HG03571 (cell line): ENCODE data around the gene BRINP3.

Experiments used
- ATAC-seq: cut with Tn5 transposase; IDR thresholded peaks from one replicate; pipeline ENCODE4 v1.9.1; 2021; ENCODE audit not compliant: unreplicated experiment

BRINP3 gene

DNA sequence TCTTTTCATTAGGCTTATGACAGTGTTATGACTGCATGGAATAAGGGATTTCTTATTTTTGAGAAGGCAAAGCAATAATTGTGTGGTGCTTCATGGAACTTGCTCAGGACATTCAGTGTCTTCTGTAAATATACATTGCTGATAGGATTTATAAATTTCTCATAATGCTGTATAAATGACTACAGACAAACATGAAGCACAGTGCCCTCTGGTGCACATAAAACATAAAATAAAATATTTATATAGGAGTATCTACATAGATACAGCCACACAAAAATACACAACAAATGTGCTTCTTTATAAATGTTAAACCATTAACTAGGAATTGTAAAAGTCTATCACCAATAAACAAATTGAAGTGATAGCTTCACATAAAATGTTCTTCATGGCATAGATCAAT, 24.1 kb downstream of the BRINP3 start:
- ATAC-seq, result no peak

DNA sequence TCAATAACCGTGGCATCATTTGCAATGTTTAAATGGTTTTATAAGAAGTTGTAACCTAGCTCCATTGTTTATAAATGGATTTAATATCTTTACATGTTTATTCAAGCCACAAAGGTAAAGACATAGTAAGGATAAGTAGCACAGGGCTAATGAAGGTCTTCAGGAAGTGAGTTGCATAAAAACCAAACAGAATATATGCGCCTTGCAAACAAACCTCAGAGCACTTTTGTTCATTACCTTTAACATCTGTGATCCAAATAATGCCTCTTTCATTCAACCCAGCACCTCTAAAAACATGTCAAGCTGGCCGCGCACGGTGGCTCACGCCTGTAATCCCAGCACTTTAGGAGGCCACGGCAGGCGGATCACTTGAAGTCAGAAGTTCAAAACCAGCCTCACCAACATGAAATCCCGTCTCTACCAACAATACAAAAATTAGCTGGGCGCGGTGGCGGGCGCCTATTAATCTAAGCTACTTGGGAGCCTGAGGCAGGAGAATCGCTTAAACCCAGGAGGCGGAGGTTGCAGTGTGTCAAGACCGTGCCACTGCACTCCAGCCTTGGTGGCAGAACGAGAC, 25.3 kb downstream of the BRINP3 start:
- no peak for ATAC-seq

DNA sequence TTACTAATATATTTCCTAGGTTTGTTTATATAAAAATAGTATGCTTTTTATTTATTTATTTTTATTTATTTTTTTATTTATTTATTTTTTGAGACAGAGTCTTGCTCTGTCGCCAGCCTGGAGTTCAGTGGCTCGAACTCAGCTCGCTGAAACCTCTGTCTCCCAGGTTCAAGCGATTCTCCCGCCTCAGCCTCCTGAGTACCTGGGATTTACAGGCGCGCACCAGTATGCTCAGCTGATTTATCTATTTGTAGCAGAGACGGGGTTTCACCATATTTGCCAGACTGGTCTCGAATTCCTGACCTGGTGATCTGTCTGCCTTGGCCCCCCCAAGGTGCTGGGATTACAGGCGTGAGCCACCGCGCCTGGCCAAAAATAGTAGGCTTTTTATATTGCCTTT, 33.2 kb downstream of the BRINP3 start:
- no peak for ATAC-seq

DNA sequence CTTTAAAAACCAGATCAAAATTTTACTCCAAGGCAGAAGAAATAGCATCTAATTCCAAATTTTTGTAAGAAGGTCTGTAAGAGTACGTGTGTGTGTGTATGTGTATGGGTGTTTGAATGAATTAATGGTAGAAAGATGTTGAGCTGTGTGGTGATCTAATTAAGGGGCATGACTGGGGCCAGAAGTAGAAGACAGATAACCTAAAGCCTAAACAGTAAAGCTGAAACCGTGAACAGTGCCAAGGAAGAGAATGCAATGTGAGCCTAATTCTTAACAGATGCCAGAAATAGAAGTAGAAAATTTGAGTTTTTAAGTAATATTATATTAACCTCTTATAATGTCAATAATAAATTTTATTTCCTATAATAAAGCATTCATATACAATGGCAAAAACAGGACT, 38.2 kb downstream of the BRINP3 start:
- no peak for ATAC-seq

DNA sequence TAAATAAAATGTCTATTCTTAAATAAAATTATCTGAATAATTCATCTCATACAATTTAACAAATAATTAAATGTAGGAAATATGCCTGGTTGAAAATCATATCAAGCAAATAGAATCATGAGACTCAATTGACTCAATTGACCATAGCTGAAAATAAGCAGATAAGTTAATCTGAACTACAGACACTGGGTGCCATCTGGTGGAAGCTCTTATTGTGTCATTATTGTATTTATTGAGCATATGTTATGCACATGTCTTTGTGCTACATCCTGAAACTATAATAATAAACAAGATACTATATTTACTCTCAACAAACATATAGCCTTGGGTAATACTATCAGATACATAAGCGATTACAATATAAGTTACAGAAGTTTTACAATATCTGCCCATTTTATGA, 41.0 kb downstream of the BRINP3 start:
- ATAC-seq, result no peak

DNA sequence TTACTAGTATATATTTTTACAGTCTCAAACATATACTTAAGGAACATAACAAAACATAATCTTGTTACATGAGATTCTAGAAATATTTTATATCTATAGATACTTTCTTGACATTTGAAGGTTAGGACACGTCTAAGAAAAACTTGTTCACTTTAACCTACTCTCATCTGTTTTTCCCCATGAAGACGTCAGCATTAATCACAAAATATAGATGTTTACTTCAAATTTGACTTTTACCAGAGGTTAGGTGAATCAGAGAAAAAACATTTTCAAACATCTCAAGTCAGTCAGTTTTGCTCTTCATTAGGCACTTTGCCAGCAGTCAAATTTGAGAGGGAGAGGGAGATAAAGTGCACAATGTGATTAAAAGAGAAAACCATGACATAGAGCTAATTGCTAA, 47.7 kb downstream of the BRINP3 start:
- no peak for ATAC-seq

DNA sequence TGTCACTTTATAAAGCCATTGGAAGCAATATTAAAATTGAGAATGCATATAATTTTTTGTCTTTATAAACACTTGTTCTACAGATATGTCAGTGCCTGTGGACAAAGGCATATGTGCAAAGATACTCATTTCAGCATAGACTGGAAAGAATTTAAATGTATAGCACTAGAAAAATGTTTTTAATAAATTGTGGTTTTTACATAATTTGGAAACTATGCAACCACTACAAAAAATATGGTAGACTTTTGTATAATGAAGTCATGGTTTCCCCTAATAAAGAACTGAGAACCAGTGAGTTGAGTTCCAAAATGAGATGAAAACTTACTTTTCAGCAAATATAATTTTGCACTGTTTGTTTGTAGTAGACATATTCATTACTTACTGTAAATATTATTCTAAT, 48.5 kb downstream of the BRINP3 start:
- no peak for ATAC-seq

DNA sequence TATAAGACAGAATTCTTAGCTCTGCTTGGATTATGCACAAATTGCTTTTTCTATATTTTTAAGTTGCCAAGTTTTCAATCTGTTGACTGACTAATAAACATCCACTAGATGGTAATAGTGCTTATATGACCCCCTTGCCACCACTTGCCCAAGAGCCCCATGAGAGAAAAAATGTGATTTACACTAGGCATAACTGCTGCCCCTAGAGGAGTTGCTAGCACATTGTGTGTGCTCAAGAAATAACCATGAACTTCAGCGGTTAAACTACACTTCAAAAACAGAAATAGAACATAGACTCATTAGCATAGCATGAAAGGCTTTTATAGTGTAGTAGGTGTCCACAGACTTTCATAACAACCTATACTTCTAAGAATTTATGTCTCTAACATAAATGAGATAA, 61.4 kb downstream of the BRINP3 start:
- no peak for ATAC-seq

DNA sequence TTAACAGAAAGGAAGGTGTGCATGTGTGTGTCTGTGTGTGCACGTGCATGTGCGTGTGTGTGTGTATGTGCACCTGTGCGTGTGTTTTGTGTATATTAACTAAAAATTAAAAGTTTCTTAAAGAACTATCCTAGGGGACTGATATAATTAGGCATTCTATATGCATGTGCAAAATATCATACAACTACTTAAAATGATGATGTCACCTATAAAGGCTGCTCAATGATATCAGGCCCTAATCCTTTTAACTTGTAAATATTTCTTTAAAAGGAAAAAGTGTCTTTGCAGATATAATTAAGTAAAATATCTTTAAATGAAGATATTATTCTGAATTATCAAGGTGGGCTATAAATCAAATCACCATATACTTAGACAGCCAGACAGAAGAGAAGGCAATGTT, 64.5 kb downstream of the BRINP3 start:
- no peak for ATAC-seq

DNA sequence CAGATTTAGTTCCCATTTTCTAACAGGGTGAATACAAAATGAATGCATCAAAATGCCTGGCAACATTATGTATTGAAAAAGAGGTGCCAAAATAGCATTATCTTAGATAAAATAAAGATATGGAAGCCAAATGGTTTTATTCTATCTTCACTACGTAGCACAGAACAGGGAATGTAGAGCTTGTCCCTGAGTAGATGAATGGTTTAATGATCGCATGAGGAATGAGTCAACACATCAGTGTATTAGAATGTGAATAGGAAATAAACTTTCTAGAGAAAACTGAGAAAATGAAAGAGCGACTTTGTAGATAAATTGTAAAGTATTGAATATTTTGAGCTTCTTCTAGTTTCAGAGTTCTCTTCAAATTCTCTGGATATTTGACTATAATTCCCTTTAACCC, 74.3 kb downstream of the BRINP3 start:
- no peak for ATAC-seq

DNA sequence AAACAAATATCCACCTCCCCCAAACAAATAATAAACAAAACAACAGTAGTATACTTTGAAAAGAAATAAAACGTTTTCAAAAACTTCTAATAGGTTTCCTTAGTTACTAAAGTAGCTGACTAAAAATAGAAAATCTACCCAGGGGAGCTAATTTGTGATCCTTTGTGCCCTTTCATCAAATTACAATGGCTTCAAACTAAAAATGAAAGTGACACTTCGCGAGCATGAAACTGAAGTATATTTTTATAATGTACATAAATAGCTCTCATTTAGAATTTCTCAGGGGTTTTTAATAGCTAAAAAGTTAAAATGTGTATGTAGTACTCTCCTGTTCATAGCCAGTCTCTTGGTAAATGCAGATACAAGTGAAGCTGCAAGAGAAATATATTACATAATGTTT, 78.4 kb downstream of the BRINP3 start:
- no peak for ATAC-seq

DNA sequence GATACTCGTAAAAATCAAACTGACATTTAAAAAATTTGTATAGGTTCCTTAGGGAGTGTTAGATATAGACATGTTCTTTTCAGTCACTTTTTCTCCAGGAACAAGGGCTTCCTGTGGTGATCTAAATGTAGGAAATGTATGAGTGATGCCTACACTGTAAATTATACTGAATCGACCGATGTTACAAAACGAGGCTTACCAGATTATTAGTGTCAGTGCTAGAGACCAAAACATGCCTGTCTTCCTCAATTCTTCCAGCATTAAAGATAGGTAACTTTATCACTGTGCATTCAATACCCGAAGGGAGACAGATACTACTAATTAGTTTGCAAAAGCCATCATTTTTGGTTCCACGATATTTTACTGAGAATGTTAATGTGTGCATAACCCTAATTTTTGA, 86.1 kb downstream of the BRINP3 start:
- ATAC-seq, result no peak

DNA sequence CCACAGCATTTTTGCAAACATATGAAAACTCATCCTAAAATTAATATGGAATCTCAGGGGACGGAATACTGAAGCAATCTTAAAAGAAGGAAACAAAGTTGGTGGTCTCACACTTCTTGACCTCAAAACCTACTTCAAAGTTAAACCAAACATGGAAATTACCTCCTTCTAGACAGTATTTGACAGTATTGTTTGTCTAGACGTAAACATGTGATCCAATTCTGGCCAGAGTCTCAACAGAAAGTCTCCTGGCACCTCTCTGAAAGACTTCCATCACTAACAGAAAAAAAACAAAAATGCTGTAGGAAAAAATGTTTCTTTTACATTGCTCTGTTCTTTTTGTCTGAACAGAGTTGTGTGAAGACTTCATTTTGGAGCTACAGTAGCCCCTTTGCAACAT, 99.7 kb downstream of the BRINP3 start:
- no peak for ATAC-seq

DNA sequence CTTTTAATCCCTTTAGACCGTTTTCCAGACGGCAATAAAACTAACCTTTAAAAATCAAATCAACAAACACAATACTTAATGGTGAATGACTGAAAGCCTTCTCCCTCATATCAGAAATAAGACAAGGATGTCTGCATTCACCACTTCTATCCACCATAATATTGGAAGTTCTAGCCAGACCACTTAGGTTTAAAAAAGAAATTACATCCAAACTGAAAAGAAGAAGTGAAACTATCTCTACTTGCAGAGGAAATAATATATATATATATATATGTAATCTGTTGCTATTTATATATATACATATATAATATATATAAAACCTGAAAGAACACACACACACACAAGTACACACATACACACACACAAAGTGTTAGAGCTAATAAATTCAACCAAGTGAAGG, 100.4 kb downstream of the BRINP3 start:
- ATAC-seq, result no peak

DNA sequence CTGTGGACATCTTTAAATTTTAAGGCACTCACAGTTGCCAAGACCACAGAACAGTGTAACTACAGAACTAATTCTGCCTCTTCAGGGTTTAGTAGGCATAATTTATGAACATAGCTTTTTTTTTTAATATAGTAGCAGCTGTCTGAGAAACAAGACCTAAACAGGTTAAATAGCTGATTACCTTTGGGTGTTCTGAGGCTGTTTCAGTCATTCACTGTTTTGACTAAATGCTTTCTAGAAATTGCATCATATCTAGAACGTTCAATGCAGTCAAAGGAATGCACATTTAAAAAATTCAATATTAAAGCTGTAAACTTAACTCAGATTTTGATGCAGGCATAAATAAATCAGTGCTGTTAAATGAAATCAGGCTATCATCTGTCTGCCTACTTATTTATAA, 101.6 kb downstream of the BRINP3 start:
- ATAC-seq, result no peak

DNA sequence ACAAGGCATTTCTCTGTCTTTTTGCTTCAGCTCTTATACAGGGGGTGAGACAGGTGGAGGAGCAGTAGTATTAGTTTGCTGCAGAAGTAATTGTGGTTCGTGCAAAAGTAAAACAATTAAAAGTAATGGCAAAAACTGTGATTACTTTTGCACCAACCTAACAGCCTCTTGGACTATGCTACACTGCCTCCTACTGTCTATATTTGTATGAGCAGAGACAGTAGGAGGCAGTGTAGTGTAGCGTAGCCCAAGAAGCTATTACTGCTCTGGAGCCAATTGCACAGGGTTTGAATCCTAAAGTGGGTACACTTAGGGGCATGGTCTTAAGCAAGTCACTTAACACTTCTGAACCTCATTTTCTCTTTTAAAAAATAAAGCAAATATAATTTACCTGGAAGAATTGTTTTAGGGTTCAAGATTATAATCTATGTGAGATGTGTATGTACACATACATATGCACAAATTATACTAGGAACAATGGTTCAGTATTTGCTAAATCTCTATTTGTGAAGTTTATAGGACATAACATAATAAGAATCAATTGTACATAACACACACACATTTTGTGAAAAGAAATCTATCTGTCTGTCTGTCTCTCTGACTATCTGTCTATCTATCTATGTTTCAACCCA, 103.8 kb downstream of the BRINP3 start:
- peak; percentile 47 for ATAC-seq

DNA sequence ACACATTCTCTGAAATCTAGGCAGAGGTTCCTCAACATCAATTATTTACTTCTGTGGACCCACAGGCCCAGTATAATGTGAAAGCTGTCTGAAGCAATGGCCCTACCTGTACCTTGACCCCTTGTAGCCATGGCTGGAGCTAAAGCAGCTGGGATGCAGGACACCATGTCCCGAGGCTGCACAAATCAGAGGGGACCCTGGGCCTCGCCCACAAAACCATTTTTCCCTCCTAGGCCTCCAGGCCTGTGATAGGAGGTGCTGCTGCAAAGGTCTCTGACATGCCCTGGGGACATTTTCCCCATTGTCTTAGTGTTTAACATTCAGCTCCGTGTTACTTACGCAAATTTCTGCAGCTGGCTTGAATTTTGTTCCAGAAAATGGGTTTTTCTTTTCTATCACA, 110.5 kb downstream of the BRINP3 start:
- no peak for ATAC-seq

DNA sequence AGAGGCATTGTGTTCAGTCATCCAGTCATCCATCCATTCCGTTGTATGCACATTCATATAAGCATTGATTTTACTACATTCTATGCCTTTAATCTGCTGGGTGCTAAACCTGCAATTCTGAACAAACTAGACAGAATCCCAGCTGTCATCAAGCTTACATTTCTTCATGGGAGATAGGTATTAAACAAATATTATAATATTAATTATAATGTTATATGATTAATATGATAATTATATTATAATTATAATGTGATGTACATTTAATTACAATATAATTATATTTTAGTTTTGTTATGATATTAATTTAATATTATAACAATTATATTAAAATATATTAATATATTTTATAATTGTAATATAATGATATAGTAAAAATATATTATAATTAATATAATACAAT, 112.4 kb downstream of the BRINP3 start:
- ATAC-seq, result no peak

DNA sequence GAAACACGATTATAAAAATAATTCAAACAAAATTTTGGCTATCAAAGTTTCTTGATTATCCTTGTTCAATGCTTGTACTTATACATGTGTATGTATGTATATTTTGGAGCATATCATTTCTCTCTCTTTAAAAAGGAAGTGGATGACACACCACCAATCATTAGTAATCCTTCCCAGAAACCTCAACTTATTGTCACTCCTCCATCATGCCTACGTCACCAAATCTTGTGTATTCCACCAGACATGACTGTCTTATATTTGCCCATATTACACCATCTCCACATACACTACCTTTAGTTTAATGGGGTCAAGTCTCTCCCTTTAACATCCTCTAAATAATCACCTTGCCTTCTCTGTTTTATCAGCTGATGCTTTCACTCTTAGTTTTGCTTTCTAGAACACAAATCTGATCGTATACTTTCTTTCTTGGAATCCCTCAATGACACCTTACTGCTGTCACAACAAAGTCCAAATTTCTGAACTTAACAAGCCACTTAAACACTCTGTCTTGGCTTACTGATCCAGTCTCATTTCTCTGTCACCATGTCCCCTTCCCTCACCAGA, 124.0 kb downstream of the BRINP3 start:
- ATAC-seq, result no peak

DNA sequence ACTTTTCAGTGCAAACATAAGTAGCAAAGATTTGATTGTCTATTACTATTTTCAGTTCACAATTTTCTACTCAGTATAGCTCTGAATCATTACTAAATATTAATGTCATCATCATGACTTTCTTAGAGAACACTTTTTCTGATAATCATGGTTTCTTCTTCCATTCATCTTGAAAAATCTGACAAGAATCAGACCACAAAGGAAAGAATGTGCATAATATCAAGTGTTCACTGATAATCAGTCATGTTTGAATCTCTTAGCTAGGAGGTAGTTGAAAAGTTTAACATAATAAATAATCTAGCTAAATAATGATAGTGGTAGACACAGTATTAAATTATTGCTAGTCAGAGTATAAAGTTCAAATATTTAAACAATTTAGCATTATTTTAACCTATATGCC, 133.2 kb downstream of the BRINP3 start:
- ATAC-seq, result no peak

DNA sequence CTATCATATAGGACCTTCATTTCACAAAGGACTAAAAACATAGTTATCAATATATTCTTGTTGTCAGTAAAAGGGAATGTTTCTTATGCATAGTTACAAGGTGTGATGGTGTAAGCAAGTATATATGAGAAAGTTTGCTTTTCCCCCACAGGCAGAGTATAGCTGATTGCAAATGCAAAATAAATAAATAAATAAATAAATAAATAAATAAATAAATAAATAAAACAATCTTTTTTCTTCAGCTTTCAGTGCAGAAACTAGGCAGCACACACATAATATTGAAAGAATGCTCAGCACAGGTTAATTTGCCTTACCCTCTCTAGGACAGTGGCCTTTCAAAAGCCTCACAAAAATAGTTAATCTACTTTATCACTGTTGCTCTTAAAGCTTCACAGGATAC, 138.8 kb downstream of the BRINP3 start:
- ATAC-seq, result no peak

DNA sequence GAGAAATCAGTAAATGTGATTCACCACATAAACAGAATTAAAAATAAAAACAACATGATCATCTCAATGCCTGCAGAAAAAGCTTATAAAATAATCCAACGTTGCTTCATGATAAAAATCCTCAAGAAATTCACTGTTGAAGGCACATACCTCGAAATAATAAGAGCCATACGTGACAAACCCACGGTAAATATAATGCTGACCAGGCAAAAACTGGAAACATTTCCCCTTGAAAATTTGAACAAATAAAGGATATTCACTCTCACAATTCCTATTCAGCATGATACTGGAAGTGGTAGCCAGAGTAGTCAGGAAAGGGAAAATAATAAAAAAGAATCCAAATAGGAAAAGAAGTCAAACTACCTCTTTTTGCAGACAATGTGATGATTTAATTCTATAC, 148.8 kb downstream of the BRINP3 start:
- ATAC-seq, result no peak

DNA sequence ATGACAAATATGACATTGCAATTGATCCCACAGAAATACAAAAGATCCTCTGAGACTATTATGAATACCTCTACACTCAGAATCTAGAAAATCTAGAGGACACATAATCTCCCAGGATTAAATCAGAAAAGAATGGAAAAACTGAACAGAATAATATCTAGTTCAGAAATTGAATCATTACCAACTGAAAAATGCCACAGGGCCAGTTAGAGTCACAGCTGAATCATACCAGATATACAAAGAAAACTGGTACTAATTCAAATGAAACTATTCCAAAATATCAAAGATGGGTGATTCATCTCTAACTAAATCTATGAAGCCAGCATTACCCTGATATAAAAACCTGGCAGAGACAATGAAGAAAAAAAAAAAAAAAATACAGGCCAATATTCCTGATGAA, 149.3 kb downstream of the BRINP3 start:
- ATAC-seq, result no peak
